ENCODE results near the gene CLEC4F.
"Not testable (repeated sequence)": the region's sequence is repeated elsewhere in the genome, so short reads cannot be mapped to it uniquely, and the experiment has no call there.

The CLEC4F gene

DNA sequence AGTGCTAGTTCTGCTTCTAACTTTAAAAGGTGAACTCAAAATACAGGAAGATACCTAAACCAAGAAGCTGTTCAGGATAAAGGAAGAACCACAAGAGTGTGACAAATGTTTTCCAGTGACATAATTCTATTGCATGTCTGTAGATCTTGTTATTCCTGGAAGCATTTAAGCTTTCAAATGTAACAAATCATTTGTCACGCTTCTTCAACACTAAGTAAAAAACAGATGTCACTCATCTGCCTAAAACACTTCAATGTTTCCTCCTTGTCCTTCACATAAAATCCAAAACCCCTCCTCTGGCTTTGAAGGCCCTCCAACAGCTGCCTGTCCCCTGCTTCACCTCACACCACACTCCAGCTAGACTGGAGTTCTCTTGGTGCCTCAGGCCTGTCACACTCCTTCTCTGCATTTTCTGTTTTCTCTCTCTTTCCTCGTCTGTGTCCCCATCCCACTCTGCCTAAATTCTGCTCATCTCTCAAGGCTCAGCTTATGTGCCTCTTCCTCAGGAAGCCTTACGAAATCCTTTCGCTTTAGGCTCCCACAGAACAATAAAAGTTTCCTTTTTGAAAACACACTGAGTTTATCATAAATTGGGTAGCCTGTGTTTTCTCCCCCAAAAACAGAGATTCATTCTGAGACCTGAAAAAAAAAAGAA, 6.4 kb upstream of the CLEC4F start:
- no peak for DNase-seq

DNA sequence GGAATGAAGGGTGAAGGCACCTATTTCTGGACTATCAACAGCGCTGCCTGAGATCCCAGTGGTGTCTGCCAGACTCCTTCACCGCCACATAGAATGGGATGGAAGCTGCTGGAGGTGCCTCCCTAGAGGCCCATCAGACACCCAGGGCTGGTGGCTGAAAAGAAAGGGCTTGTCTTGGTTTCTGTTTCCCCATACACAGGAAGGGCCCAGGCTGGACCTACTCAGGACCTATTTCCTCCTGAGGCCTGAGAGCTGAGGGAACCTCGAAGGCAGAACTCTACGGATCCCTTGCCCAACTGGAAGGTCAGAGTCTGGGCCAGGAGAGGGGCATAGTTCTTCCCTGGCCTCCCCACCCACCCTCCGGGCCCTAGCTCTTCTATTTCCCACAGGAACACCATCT, 2.9 kb upstream of the CLEC4F start:
- no peak for DNase-seq

DNA sequence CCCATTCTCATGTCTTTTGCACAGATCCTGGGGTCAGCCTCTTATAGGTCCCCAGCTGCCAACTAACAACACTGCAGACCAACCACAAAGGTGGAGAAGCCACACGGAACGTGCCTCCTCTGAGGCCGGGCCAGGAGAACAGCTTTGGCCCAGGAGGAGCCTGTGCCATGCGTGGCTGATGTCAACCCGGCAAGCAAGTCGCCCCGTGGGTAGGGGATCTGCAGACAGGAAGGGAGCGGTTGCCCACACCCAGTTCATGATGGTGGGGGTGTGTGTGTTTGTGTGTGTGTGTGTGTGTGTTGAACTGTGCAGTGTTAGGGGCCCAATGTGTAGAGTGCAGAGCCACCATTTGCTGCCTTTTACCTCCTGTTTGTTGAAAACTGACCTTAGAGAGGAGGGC, 2.4 kb upstream of the CLEC4F start:
- no peak for DNase-seq

DNA sequence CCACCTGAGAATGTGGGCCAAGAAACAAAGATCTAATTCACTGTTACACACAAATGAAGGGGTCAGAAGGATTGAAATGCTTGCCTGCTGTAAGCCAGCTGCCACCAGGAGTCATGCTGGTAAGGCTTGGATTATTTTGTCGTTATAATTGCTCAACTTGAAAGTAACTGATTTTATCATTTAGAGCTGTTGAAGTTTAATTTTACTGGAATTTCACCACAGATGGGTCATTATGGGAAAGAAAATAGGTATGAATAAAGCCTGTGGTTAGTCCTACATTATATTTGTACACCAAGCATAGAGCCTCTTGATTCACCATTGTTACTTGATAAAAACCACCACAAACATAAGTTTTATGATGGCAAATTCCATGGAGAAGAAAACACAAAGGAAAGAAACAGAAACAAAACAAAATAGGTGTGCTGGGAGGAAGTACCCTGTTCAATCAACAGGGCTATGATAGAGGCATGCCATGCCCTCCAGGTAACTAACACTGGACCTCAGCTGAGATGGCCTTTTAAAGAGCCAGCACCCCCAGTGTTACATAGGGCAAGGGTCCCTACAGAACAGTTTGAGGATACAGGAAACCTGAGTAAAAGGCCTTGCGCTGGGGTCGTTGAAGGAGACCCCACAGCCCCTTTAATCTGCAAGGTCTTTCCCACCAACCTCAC, 3.0 kb downstream of the CLEC4F start:
- DNase-seq, result no peak

DNA sequence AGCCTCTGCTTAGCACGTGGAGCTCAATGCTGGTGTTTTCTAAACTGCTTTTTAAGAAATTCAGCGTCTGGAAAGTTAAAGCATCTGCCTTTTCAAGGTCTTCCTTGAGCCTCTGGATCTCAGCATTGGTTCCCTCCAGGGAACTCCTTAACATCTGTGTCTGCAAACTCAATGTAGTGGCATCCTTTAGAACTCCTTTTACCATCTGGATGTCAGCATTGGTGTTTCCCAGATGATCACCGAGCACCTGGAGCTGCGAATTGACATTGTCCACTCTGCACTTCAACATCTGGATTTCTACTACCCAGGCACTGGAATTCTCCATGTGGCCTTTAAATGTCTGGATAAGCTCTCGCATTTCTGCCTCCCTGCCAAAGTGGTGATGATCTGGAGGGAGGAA, 3.7 kb downstream of the CLEC4F start:
- no peak for DNase-seq

DNA sequence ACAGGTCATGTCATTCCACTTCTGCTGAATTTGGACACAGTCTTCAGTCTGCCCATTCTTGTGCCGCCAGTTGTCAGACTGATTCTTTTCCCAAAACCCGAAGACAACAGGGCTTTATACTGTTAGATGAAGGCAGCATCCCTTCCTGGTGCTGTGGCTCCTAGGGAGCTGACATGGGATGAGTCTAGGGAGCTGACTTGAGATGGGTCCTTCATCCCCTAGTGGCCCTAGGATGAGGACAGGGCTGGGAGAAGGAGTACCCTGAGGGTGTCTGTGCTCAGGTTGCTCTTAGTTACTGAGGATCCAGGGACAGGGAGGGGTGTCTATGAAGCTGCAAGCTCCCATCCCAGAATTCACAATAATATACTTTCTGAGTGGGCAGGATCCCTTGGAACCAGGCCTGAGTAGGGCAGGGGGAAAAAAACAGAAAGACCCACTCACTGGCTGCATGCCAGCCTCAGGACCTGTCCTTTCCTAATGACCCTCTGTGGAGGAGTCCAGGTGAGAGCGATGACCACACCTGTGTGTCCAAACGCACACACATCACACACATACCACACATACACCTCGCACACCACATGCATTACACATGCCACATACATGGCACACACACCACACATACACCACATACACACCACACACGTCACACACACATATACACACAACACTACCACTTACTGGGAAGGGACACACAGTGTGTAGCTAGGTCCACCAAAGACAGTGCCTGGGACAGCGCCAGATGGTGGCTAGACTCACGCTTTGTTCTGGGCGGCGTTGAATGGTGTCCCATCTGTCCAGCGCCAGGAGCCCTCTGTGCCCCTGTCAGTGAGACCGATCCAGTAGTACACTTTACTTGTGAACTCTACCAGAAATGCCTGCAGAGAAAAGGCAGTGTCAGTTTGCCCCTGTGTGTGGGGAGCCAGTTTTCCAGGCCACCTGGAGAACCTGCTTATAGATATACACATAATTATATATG, 11.1 kb downstream of the CLEC4F start:
- DNase-seq, result no peak

DNA sequence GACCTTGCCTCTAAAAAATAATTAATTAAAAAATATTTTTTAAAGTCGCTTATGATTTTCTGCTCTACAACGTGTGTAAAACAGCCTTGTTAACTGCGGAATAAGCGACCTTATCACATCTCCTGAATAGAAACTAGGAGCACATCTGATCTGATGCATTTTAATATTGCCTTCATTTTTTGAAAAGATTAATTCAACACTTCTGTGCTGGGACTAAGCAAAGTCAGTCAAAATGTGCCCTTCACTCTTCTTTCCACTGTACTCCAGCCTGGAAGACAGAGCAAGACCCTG, 12.6 kb downstream of the CLEC4F start:
- DNase-seq, result no peak

DNA sequence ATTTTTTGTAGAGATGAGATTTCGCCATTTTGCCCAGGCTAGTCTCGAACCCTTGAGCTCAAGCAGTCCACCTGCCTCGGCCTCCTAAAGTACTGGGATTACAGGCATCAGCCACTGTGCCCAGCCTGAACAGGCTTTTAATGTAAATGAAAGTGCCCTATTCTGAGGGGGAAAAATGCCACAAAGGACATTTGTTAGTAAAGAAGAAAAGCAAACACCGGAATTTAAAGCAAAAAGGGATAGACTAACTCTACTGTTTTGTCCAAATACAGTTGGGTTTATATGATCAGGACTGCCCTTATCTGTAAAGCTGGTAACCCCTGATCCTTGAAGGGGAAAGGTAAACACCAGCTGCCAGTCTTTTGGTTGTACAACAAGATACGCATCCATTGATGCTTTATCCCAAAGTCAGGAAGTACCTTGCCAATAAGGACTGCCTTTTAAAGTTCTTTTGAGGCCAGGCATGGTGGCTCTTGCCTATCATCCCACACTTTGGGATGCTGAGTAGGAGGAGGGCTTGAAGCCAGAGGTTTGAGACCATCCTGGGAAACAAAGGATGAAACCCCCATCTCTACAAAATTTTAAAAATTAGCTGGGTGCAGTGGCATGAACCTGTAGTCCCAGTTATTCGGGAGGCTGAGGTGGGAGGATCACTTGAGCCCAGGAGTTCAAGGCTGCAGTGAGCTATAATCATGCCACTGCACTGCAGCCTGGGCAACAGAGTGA, 13.1 kb downstream of the CLEC4F start:
- no peak for DNase-seq

DNA sequence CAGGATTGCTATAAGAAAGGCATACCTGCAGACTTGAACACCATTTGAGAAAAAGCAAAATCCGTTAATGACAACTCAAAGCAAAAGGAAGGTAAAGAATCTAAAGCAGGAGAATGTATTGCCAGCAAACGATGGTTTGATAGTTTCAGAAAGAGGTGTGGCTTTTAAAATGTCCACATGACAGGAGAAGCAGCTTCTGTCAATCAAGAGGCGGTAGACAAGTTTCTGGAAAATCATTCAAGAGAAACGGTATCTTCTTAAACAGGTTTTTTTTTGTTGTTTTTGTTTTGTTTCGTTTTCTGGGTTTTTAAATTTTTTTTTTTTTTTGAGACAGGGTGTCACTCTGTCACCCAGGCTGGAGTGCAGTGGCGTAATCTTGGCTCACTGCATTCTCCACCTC, 13.8 kb downstream of the CLEC4F start:
- no peak for DNase-seq

DNA sequence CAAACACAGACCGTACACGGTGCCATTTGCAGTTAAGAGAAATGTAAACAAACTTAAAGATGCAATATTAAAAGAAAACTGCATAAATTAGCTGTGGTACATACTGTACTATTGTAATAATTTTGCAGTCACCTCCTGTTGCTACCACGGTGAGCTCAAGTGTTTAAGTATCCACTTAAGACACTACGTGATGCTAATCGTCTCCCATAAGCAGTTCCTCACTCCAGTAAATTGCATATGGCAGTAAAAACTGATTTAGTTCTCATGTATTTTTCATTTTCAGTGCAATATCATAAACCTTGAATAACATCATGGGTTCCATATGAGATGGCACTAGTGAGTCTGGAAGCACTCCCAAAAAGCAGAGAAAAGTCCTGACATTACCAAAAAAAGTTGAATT, 14.4 kb downstream of the CLEC4F start:
- no peak for DNase-seq

DNA sequence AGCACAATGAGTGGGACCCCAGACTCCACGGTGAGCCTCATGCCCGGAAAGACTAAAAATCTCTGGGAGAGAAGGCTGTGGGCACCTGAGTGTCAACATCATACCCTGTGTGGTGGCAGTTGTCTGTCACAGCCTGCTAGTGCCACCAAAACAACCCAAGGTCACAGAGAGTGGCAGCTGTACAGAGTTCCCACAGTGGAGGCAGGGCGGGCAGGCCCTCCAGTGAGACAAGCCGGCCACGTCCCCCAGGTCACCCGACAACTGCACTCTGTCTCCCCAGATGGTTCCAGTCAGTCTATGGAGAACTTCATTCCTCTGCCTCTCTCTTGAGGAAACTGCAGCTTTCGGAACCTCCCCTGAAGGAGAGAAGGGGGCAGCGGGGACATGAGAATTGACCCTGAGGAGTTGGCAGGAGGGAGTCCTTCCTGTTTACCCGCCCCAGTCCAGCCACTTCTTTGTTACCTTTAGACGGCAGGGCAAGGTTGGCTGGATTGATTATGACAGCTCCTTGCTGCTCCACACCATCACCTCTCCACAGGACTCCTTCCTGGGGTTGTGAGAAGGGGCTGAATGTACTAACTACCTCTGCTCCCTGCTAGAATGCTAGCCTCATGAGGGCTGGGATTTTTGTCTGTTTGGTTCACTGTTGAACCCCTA, 18.7 kb downstream of the CLEC4F start:
- no peak for DNase-seq

DNA sequence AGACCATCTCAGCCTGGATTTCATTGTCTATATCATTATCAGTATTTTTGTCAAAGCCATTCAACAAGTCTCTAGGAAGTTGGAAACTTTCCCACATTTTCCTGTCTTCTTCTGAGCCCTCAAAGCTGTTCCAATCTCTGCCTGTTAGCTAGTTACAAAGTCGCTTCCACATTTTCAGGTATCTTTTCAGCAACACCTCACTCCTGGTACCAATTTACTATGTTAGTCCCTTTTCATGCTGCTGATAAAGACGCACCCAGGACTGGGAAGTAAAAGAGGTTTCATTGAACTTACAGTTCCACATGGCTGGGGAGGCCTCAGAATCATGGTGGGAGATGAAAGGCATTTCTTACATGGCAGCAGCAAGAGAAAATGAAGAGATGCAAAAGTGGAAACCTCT, 20.7 kb downstream of the CLEC4F start:
- DNase-seq, result no peak

DNA sequence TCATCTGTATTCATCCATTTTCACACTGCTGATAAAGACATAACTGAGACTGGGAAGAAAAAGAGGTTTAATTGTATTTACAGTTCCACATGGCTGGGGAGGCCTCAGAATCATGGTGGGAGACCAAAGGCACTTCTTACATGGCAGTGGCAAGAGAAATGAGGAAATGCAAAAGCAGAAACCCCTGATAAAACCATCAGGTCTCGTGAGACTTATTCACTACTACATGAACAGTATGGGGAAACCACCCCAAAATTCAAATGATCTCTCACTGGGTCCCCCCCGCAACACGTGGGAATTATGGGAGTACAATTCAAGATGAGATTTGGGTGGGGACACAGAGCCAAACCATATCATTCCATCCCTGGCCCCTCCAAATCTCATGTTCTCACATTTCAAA, 22.4 kb downstream of the CLEC4F start:
- not testable (repeated sequence) for DNase-seq

DNA sequence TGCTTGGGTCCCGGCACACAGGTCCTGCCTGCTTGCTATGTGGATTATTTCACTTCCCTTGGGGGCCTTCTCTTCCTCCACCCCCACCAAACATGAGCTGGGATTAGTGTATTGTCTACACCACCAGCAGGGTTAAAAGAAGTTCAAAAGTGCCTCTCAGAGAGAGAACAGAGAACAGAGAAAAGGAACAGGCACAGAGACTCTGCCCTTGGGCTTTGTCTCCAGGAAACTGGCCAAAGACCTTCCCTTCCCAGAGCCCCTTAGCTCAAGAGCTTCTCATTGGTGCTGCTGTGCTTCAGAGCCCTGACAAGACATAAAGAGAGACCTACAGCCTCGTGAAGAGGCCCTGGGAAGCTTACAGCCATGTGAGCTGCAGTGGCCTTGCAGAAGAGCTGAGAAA, 22.9 kb downstream of the CLEC4F start:
- no peak for DNase-seq

DNA sequence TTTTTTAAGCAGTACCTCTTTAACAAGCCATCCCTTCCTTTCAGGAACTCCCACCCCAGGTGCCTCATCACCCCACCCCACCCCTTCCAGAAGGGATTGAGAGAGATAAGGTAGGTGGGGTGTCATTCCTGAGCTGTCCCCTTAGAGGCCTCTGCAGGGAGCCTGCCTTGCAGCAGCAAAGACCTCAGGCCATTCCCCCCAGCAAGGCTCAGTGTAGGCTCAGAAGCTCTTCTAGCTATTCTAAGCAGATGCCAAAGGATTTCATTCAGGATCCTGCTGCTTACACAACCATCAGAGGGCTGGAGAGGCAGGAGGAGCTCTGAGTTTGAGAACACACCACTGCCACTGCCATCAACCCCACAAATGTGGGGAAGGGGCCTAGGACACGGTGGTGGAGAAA, 24.1 kb downstream of the CLEC4F start:
- no peak for DNase-seq

DNA sequence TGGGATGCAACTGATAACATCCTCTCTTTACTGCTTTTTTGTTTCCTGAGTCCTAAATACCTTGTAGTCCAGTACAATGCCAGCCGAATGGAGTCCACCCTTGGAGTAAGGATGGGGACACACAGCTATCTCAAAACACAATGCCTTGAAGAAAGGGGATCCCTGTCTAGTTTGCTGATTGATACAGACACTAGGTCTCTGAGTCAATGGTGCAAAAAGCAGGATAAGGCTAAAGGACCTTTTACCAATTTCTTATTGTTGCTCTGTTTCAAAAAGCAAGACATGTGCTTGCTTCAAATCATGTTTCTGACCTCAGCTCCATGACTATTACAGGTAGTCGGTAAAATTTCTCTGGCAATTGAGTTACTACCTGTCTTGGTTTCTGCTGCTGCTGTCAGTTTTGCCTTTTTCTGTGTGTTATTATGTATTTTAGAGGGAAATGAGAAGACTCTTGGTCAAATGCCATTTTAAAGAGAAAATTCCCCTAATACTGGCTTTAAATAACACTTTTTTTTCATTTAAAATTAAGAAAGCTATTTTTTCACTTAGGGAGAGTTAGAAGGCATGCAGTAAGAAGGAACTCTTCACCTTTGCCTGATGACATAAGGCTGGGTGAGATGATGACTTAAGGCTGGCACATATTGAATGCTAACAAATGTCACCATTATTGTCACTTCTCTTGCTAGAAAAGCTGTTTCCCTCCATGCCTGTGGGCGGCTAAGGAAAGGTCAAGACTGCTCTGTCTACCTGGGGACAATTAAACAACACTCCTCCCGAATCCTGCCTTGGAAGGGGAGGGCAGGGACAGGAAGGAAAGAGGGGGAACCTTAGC, 25.0 kb downstream of the CLEC4F start:
- DNase-seq, result no peak

DNA sequence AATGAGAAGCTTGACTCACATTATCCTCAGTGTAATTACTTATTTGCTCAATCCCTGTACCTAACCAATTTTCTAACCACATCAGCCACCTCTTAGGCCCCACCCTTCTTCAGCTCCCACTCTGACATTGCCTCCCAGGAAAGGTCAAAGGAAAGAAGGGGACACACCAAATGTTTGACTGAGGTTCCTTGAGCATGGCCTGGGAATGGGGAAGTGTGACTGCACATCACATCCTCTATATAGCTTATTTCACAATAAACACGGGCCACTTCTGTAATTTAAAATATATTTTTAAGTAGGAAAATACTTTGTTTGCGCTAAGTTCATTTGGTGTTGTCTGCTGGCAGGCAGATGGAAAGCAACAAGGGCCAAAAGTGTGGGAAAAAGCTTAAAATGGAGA, 26.9 kb downstream of the CLEC4F start:
- DNase-seq, result no peak

DNA sequence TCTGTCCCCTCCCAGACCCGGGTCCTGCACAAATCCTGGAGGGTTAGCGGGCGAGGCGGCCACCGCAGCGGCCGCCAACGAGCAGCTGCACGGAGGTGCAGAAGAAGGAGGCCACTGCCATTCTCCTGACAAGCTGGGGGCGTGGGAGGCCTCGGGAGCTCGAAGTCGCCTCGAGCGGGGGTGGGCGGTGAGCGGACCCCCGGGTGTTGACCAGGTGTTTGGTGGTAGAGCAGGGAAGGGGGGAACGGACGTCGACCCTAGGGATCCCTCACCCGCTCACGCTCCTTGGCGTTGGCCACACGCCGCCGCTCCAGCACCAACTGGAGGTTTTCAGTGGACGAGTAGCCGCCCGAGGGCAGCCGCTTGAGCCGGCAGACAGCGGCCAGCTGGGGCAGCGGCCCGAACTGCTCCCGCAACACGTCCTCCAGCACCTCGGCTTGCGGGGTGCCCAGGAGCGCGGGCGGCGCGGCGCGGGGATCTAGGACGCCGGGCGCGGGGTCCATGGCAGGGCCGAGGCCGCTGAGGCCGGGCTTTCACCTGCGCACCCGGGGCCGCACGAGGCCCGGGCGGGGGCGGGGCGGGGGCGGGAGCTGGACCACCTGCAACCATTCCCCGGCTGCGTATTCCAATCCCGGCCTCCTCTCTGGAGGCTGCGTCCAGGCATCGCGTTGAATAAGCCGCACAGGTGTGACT, 30.1 kb downstream of the CLEC4F start, which contains the start of gene FIGLA:
Gene FIGLA, minus strand, starts transcription at position 508 of the 693 bp plus-strand sequence. Its CDS starts 5 bp downstream, at position 503.
- no peak for DNase-seq

DNA sequence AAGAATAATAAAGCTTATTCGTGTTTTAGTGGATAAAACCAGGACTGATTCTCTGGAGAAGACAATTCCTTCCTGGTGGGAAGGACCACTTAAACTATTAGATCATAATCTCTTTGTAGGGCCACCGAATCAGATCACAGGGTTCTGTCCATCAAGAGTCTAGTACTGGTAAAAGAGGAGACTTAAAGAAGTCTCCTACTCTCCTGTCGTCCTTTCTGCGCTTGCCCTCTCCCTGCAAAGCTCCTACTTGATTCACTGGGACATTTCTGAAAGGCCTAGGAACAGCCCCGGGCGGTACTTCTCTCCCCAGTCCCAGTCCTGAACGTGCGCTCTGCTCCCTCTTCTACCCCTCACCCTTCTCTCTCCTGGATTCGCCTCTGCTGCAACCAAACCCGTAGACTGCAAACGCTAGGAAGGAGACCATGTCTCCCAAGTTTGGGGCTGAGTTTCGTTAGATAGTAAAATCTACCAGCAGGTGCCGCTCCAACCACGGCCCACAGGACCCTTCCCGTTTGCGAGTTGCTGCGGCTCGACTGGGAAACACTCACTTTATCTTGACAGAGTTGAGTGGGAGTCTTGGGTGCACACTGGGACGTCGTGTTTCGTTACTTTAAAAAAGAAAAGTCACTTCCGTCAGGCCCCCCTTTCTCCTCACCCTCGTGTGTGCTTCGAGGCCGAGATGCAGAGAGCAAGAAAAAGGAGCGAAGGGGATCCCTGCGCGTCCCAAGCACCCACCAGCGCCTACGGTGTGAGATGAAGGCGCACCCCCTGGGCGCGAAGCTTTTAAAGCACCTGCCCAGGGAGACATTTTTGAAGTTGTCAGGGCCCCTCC, 30.9 kb downstream of the CLEC4F start:
- no peak for DNase-seq

All from NK-92 treated with Interleukin-12 subunit alpha and Interleukin-12 subunit beta, amount 100 ng/mL, for 24 hours (cell line).